GM21447 (cell line): ENCODE results near the gene FANCC.

Source experiments
- ATAC-seq: cut with Tn5 transposase; IDR thresholded peaks from one replicate; pipeline ENCODE4 v1.9.1; 2021; ENCODE audit not compliant: unreplicated experiment

The FANCC gene

DNA sequence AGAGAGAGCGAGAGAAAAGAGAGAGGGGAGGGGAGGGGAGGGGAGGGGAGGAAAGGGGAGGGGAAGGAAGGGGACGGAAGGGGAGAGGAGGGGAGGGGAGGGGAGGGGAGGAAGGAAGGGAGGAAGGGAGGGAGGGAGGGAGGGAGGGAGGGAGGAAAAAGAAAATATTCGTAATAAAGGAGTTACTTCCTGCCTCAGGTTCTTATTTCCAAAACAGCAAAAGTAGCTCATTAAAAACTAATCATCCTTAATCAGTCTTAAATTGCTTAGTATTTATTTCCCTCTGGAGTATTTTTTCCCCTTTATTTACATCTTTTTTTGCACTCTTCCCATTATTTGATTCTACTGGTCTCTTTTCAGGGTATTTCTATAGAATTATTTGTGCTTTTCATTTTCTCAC, 162.3 kb downstream of the FANCC start:
- no peak for ATAC-seq

DNA sequence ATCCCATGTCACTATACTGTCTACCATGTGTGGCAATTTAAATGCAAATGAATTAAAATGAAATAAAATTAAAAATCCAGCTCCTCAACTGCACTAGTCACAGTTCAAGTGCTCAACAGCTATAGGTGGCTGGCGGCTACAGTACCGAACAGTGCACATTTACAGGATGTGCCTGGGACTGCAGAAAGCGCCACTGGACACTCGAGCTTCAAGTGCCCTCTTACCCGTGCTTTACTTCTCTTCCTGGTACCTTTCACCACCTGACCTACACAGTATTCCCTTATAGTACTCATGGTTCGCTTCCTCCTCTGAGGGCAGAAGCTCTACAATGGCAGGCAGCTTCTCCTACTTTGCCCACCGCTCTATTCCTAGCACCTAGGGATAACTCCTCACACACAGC, 166.6 kb downstream of the FANCC start:
- no peak for ATAC-seq

- ATAC-seq, result no peak
Observed at GRCh38 chr9:95148208-95148520, 169.3 kb downstream of the FANCC start.

GRCh38 chr9:95147452-95148207, 169.9 kb downstream of the FANCC start:
- ATAC-seq, result no peak

GRCh38 chr9:95143591-95144561, 173.6 kb downstream of the FANCC start:
- no peak for ATAC-seq

DNA sequence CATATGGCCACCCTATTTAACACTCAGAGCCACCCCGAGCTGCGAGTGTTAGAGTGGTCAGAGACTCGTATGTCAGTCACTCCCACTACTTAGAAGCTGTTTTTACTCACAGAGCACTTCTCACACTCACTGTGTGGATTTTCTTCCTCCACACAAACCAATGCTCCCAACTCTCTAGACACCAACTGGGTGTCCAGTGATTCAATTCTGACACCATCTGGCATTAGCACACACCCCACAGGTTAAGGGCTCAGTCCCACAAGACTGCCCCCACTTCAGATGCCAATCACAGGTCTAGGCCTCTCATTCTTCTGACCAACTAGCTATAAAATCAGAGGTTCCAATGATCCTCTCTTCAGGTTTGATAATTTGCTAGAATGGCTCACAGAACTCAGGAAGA, 174.8 kb downstream of the FANCC start:
- ATAC-seq, result no peak

- no peak for ATAC-seq
Observed at GRCh38 chr9:95142315-95142714, 175.2 kb downstream of the FANCC start.

GRCh38 chr9:95140821-95141220, 176.7 kb downstream of the FANCC start:
- no peak for ATAC-seq

DNA sequence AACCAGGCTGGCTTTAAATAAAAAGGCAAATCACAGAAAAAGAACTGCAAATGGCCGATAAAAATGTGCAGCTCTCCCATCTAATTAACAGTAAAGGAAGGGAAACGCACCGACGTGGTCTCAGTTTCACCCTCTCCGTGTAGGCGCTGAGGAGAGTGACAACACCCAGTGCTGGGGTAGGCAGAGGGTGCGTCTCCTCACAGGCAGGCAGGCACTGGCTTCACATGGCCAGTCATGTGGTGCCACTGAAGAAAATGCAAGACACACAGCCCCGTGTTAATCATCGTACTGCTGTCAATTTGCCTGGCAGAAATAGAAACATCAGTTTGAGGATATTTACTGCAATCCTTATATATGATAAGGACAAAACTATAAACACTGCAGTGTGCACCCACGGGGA, 178.4 kb downstream of the FANCC start:
- no peak for ATAC-seq

DNA sequence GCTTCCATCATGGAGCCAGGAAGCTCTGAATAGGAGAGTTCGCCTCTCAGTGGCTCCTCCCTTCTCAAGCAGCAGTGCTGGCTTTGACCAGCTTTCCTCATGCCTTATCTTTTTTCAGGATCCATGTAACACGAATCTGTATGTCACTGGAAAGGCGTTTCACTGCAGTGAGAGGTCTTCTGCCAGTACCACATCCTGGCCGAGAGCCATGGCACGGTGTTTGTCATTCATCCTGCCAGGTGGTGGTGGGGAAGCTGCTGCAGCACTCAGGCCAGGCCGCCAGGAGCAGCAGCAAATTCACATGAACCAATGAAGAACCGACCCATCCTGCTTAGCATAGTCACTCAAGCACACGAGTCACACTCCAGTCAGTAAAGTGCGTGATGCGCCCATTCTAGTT, 179.0 kb downstream of the FANCC start:
- ATAC-seq, result no peak

- ATAC-seq, result no peak
Observed at GRCh38 chr9:95137587-95138145, 179.8 kb downstream of the FANCC start.

- ATAC-seq, result no peak
Observed at GRCh38 chr9:95135756-95136155, 181.8 kb downstream of the FANCC start.

DNA sequence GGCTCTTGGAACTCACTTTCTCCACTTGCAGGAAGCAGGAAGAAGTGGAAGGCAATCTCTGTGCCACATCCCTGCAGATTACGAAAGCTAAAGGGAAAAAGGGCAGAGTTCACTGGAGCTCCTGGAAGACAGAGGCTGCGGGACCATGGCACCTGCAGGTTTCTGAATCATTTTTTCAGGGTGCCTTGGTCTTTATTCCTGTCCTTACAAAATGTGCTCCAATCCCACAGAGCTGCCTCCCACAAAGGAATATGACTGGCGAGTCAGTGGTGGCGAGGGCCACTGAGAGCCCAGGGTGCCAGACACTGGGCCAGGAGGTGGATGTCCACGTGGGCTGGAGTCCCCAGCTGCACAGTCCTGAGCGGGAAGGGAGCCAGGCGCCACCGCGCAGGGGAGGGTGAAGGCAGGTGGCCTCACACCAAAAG, 183.0 kb downstream of the FANCC start:
- no peak for ATAC-seq

- no peak for ATAC-seq
Observed at GRCh38 chr9:95133325-95133705, 184.2 kb downstream of the FANCC start.

- no peak for ATAC-seq
Observed at GRCh38 chr9:95132366-95133324, 184.9 kb downstream of the FANCC start.

DNA sequence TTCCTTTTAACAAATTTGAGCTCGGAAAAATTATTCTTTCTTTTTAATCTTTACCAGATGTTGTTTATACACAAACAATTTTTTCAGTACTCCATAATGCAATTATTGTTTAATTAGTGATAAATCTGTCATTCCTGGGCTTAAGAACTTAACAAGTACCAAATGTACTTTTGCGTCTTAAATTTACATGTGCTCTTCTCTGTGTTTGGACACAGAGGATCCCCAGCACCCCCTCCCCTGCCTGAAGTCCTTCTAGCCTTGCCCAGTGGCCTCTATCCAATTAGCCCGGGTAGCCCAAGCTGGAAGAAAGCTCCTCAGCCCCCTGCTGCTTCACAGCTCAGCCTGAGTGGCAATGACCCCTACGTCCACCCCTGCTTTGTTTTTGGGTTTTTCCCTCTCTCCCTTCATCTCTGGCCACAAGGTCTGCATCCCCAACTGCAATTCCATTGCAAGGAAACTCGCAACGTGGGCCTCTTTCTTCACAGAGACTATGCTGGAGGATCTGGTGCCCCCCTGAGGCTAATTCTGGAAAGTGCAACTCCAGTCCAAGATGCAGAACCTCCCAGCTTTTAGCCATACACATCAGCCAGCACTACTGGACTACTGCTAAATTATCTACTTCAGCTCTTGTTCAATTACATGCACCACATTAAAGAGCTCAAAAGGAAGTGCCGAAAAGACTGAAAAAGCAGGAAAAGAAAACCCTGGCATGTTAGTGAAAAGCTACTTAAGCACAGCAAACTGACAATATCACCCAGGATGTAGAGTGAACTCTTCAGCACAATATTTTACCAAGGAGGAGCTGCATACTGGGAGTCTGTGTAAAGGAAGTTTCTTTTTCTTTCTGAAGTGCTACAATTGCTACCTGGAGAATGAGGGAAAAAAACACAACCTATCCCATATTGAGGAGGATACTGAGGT, 186.2 kb downstream of the FANCC start:
- no peak for ATAC-seq

DNA sequence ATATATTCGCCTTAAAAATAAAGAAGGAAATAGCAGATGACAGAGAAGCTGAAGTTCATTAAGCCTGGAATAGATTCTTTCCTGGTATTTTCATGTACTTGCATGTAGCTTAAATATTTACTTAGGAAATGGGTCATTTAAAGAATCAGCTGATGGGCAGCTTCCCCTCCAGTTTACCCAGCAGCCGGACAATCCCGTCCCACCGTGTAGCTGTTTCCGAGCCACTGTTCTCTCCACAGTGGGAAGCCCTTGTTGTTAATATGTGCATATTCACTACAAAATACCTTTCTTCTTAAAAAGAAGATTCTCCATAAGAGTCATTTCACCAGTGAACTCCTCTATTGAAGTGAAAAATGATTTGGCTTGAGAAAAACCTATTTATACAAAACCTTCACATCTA, 187.0 kb downstream of the FANCC start:
- no peak for ATAC-seq

- ATAC-seq, result no peak
Observed at GRCh38 chr9:95129476-95130291, 187.8 kb downstream of the FANCC start.

DNA sequence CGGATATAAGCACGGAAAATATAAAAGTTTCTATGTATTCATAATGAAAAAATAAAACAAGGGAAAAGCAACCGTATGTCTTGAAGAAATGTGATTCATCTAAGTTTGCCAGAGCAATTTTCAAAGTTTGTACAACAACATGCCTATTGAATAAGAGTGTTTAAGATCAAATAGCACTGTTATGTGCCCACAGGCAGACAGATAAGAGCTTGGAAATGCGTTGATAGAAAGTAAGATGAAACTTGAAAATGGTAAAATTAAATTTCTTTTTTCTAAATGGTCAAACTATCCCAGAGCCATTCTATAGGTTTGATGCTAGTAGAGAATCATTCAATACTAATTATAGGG, 189.4 kb downstream of the FANCC start:
- ATAC-seq, result no peak
